Upper lobe of left lung (tissue), 6 donors: ENCODE data around the gene HADH. TPM values are rescaled to one million over a fixed set of nuclear protein-coding genes. Genes with fewer than 3 reads are reported as not detected.
"Not testable (repeated sequence)": the region's sequence is repeated elsewhere in the genome, so short reads cannot be mapped to it uniquely, and the experiment has no call there.

Experiments
- ATAC-seq, 2 donors: fragments of 200-7000 bp; cut with Tn5 transposase; one replicate each; pipeline ENCODE4 v1.9.1; 2022; ENCODE audit warnings: mild to moderate bottlenecking in 2 of 2, moderate library complexity in 2 of 2; ENCODE audit not compliant: low FRiP score in 2 of 2
- DNase-seq, 2 donors: peaks; one replicate each; pipeline ENCODE4 v3.0.0-alpha.2; 2019 to 2020
- H3K27ac ChIP-seq, 4 donors: fragments of 200-600 bp; sonication (generic); one replicate each; pipeline ENCODE4 v1.5.1; 2016 to 2019
- H3K27me3 ChIP-seq, 4 donors: fragments of 200-600 bp; sonication (generic); one replicate each; pipeline ENCODE4 v1.5.1; 2017 to 2019
- H3K36me3 ChIP-seq, 4 donors: fragments of 200-600 bp; sonication (generic); one replicate each; pipeline ENCODE4 v1.5.1; 2016 to 2019
- H3K4me1 ChIP-seq, 4 donors: fragments of 200-600 bp; sonication (generic); one replicate each; pipeline ENCODE4 v1.5.1; 2018 to 2019
- H3K4me3 ChIP-seq, 4 donors: fragments of 200-600 bp; sonication (generic); one replicate each; pipeline ENCODE4 v1.5.1; 2017 to 2019; ENCODE audit warnings: mild to moderate bottlenecking in 2 of 4, moderate library complexity in 1 of 4
- H3K9me3 ChIP-seq, 4 donors: fragments of 200-600 bp; sonication (generic); one replicate each; pipeline ENCODE4 v1.5.1; 2018 to 2019
- EP300 ChIP-seq, 4 donors: sonication (generic); formaldehyde crosslinking; IDR thresholded peaks; one replicate each; pipeline ENCODE4 v1.5.1; 2017; ENCODE audit warnings: antibody characterized with exemption in 4 of 4, control low read depth in 2 of 4
- POLR2A ChIP-seq, 4 donors: fragments of 450-650 bp; IDR thresholded peaks; one replicate each; pipeline ENCODE4 v1.5.1; 2016 to 2017; ENCODE audit warnings: antibody characterized with exemption in 4 of 4, mild to moderate bottlenecking in 2 of 4
- POLR2AphosphoS5 ChIP-seq, 2 donors: sonication (generic); formaldehyde crosslinking; IDR thresholded peaks; one replicate each; pipeline ENCODE4 v1.5.1; 2017; ENCODE audit warnings: antibody characterized with exemption in 2 of 2
- WGBS, 2 donors: methylation state at CpG; one replicate each; pipeline ENCODE4 v1.1.5; 2017 to 2018; 5-methylcytosine and 5-hydroxymethylcytosine counted together
- total RNA-seq, 6 donors: library from RNA; depleted of rRNA in 4 of 6; stranded (reverse); fragments of >200 nt in 4 of 6; gene quantifications; one replicate each; pipeline versions ENCODE4 v1.1.0 to v1.2.1, GENCODE V29; 2016 to 2021
- TF ChIP-seq, protein P1 (sequence below), 6 experiments: fragments of 450-650 bp in 4 of 6; fragments of 200-600 bp in 2 of 6; sonication (generic) in 2 of 6; IDR thresholded peaks; one replicate each; pipeline ENCODE4 v1.5.1; 2016 to 2019; ENCODE audit warnings: antibody characterized with exemption in 6 of 6
- donor health status: DM: no; HTN: no; CAD: no; lungs with moderate emphysema.
- donor health status: DM: no; HTN: yes; CAD: no; lungs with severe emphysema.

HADH gene
- total RNA-seq, 6 donors from 2014 or later = 27.2 to 57.1 (median 36.1) TPM

DNA sequence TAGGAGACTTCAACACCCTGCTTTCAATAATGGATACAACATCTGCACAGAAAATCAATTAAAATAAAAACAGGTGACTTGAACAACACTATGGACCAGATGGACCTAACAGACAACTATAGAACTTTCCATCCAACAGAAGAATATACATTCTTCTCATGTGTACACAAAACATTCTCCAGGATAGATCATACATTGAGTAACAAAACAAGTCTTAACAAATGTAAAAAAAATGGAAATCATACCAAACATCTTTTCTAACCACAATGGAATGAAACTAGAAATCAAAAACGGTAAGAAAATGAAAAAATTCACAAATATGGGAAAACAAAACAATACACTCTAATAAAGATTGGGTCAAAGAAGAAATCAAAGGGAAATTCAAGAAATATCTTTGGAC lies 33.7 kb upstream of the HADH start:
- ATAC-seq = no peak
- no peak for DNase-seq
- Histone ChIP-seq H3K27me3 (no peaks in the 10 kb centered on the region), H3K4me3 (no peak overlapping the region), H3K4me1 (no peaks in the 10 kb centered on the region), H3K9me3 (peaks cover 0 to 11% (median 9%) of the 10 kb centered on the region in 4 donors), H3K36me3 (peaks cover 0 to 10% (median 0%) of the 10 kb centered on the region in 4 donors), H3K27ac (no peak overlapping the region)
- WGBS, 2 donors = 85 to 89% methylated on average over 1 of the region's 1 CpG
- TF ChIP-seq, protein P1, sequence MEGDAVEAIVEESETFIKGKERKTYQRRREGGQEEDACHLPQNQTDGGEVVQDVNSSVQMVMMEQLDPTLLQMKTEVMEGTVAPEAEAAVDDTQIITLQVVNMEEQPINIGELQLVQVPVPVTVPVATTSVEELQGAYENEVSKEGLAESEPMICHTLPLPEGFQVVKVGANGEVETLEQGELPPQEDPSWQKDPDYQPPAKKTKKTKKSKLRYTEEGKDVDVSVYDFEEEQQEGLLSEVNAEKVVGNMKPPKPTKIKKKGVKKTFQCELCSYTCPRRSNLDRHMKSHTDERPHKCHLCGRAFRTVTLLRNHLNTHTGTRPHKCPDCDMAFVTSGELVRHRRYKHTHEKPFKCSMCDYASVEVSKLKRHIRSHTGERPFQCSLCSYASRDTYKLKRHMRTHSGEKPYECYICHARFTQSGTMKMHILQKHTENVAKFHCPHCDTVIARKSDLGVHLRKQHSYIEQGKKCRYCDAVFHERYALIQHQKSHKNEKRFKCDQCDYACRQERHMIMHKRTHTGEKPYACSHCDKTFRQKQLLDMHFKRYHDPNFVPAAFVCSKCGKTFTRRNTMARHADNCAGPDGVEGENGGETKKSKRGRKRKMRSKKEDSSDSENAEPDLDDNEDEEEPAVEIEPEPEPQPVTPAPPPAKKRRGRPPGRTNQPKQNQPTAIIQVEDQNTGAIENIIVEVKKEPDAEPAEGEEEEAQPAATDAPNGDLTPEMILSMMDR (IDR thresholded peaks at IDR 0.05) = no peak
- TF ChIP-seq POLR2AphosphoS5 (IDR thresholded peaks at IDR 0.05) = no peak
- TF ChIP-seq EP300 (IDR thresholded peaks at IDR 0.05) = no peak
- no peak for TF ChIP-seq POLR2A (IDR thresholded peaks at IDR 0.05)

GRCh38 chr4:107966903-107967302 lies 22.8 kb upstream of the HADH start:
- Histone ChIP-seq H3K4me1 (no peaks in the 10 kb centered on the region), H3K9me3 (no peaks in the 10 kb centered on the region), H3K27me3 (no peaks in the 10 kb centered on the region), H3K4me3 (no peak overlapping the region), H3K27ac (no peak overlapping the region), H3K36me3 (no peaks in the 10 kb centered on the region)
- ATAC-seq (no peak), DNase-seq (no peak)
- WGBS, 2 donors = 82% methylated on average over 4 of the region's 4 CpGs
- TF ChIP-seq POLR2AphosphoS5 (IDR thresholded peaks at IDR 0.05) (no peak), POLR2A (IDR thresholded peaks at IDR 0.05) (no peak), EP300 (IDR thresholded peaks at IDR 0.05) (no peak)
- TF ChIP-seq, protein P1 (IDR thresholded peaks at IDR 0.05) = no peak

DNA sequence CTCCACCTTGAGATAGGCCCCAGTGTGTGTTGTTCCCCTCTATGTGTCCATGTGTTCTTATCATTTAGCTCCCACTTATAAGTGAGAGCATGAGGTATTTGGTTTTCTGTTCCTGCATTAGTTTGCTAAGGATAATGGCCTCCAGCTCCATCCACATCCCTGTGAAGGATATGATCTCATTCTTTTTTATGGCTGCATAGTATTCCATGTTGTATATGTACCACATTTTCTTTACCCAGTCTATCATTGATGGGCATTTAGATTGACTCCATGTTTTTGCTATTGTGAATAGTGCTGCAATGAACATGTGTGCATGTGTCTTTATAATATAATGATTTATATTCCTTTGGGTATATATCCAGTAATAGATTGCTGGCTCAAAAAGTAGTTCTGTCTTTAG lies 22.2 kb upstream of the HADH start:
- not testable (repeated sequence) for H3K9me3 ChIP-seq, DNase-seq, H3K4me3 ChIP-seq, H3K27me3 ChIP-seq, ATAC-seq, H3K27ac ChIP-seq, H3K36me3 ChIP-seq, H3K4me1 ChIP-seq

DNA sequence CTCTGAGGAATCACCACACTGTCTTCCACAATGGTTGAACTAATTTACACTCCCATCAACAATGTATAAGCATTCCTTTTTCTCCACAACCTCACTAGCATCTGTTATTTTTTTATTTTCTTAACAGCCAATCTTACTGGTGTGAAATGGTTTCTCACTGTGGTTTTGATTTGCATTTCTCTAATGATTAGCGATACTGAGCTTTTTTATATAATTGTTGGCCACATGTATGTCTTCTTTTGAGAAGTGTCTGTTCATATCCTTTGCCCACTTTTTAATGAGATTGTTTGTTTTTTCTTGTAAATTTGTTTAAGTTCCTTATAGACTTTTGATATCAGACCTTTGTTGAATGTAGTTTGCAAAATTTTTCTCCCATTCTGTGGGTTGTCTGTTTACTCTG lies 21.8 kb upstream of the HADH start:
- H3K9me3 ChIP-seq, H3K36me3 ChIP-seq, DNase-seq, ATAC-seq, H3K27me3 ChIP-seq, H3K27ac ChIP-seq, H3K4me1 ChIP-seq, H3K4me3 ChIP-seq: not testable (repeated sequence)
- WGBS, 2 donors = 84 to 94% methylated on average over 1 of the region's 1 CpG

DNA sequence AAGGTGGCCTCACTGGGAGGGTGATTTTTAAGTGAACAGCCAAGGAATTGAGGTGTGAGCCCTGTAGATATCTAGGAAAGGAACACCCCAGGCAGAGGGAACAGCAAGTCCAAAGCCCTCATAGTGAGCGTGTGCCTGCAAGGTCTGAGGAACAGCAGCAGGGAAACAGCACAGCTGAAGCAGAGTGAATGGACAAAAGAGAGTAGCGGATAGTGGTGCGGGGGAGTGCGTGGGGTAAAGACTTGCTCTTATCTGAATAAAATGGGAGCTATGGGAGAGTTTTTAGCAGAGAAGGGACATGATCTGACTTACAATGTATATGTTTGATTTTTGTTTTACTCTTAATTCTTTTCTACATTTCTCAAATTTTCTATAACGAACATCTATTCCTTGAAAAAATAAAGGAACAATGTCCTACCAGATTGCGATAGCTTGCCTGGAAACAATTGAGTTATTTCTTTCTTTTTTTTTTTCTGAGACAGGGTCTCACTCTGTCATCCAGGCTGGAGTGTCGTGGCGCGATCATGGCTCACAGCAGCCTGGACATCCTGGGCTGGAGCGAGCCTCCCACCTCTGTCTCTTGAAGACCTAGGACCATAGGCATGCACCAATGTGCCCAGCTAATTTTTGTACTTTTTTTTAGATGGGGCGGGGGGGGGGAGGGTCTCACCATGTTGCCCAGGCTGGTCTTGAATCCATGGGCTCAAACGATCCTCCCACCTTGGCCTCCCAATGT lies 19.5 kb upstream of the HADH start:
- ATAC-seq = no peak
- Histone ChIP-seq H3K27ac (no peak overlapping the region), H3K4me1 (no peaks in the 10 kb centered on the region), H3K9me3 (no peaks in the 10 kb centered on the region), H3K4me3 (no peak overlapping the region), H3K27me3 (no peaks in the 10 kb centered on the region), H3K36me3 (no peaks in the 10 kb centered on the region)
- TF ChIP-seq POLR2A (IDR thresholded peaks at IDR 0.05) (no peak), POLR2AphosphoS5 (IDR thresholded peaks at IDR 0.05) (no peak), EP300 (IDR thresholded peaks at IDR 0.05) (no peak)
- TF ChIP-seq, protein P1 (IDR thresholded peaks at IDR 0.05) = no peak
- peak in 1 of 2 donors; percentile 1 for DNase-seq
- WGBS, 2 donors = 89 to 97% methylated on average over 12 of the region's 12 CpGs

GRCh38 chr4:107972605-107973004 lies 17.1 kb upstream of the HADH start:
- no peak for DNase-seq
- Histone ChIP-seq H3K4me3 (no peak overlapping the region), H3K27me3 (no peaks in the 10 kb centered on the region), H3K27ac (no peak overlapping the region), H3K36me3 (no peaks in the 10 kb centered on the region), H3K4me1 (no peaks in the 10 kb centered on the region), H3K9me3 (no peaks in the 10 kb centered on the region)
- ATAC-seq = no peak
- TF ChIP-seq, protein P1 (IDR thresholded peaks at IDR 0.05) = no peak
- TF ChIP-seq POLR2A (IDR thresholded peaks at IDR 0.05) = no peak
- TF ChIP-seq EP300 (IDR thresholded peaks at IDR 0.05) = no peak
- no peak for TF ChIP-seq POLR2AphosphoS5 (IDR thresholded peaks at IDR 0.05)
